ENCODE data around the gene TRIM63. TPM values are rescaled to one million over a fixed set of nuclear protein-coding genes. Genes with fewer than 3 reads are reported as not detected.

TRIM63 gene
- polyA plus RNA-seq, 2 of the 4 experiments (the other 2 are of a cell fraction) = not detected

GRCh38 chr1:26036756-26037281 is 30.6 kb downstream of the TRIM63 start:
- POLR2A ChIA-PET = no interaction called here
- no peak for TF ChIP-seq CBX2 (IDR thresholded peaks at IDR 0.05; ENCODE audit: borderline replicate concordance, low read depth)
- no peak for TF ChIP-seq ATOH8 (CRISPR knock-in tag; IDR thresholded peaks at IDR 0.05; ENCODE audit: low read depth)
- no peak for TF ChIP-seq MAX (IDR thresholded peaks at IDR 0.05)
- no peak for TF ChIP-seq PHF8 (IDR thresholded peaks at IDR 0.05; ENCODE audit: borderline replicate concordance, low read depth)
- no peak for TF ChIP-seq E2F6 (IDR thresholded peaks at IDR 0.05; ENCODE audit: borderline replicate concordance, low read depth)
- no peak for TF ChIP-seq CEBPB (IDR thresholded peaks at IDR 0.05)
- TF ChIP-seq ZC3H11A (IDR thresholded peaks at IDR 0.05) = no peak
- TF ChIP-seq KDM1A (IDR thresholded peaks at IDR 0.05; ENCODE audit: low read depth) = no peak
- no peak for TF ChIP-seq CHD4 (IDR thresholded peaks at IDR 0.05; ENCODE audit: borderline replicate concordance)
- TF ChIP-seq RARB (CRISPR knock-in tag; IDR thresholded peaks at IDR 0.05) = no peak
- no peak for TF ChIP-seq NR3C1 (IDR thresholded peaks at IDR 0.05)
- TF ChIP-seq MYC (IDR thresholded peaks at IDR 0.05; ENCODE audit: borderline replicate concordance, low read length) = no peak
- TF ChIP-seq REST (IDR thresholded peaks at IDR 0.05) = no peak
- TF ChIP-seq ESRRA (IDR thresholded peaks at IDR 0.05; ENCODE audit: borderline replicate concordance, low read length) = no peak
- TF ChIP-seq SREBF2 (IDR thresholded peaks at IDR 0.05) = no peak
- TF ChIP-seq BHLHE40 (IDR thresholded peaks at IDR 0.05; ENCODE audit: low read depth, low read length) = no peak
- no peak for TF ChIP-seq PBX3 (IDR thresholded peaks at IDR 0.05)
- Histone ChIP-seq H3K27ac (peak overlapping the region in 1 of 2 experiments; percentile 87; a peak in 4 of 6 replicates), H3K4me3 (no peak overlapping the region), H3K9me3 (no peaks in the 10 kb centered on the region), H3K4me1 (peaks cover 11% of the 10 kb centered on the region), H3K4me2 (peak overlapping the region; percentile 99)
- CTCF ChIA-PET = interaction anchor here (0.7 to 3.1 kb wide), 30 partner anchors 8 to 380 kb away, joined by 3 to 30 read pairs (median 5); partner anchors contain the start of genes C1orf232, ZNF593 and ZNF593OS
- 83% methylated on average over 6 of the region's 11 CpGs for WGBS (ENCODE audit: missing lambda C conversion rate)
- ATAC-seq (no peak), FAIRE-seq (no peak), DNase-seq (ENCODE audit: low read depth in 1 of 2, low spot score in 1 of 2) (no peak)

- DNase-seq (ENCODE audit: low read depth in 1 of 2, low spot score in 1 of 2) = peak; percentile 55 to 78
- 16% methylated on average over 24 of the region's 39 CpGs for WGBS (ENCODE audit: missing lambda C conversion rate)
- ATAC-seq = peak; percentile 75 to 93
- Histone ChIP-seq H3K9me3 (no peaks in the 10 kb centered on the region), H3K27ac (peak overlapping the region; percentile 72 to 87), H3K4me2 (peak overlapping the region; percentile 99), H3K4me3 (peak overlapping the region; percentile 70), H3K4me1 (peaks cover 11% of the 10 kb centered on the region)
- FAIRE-seq = no peak
- POLR2A ChIA-PET = no interaction called here
- CTCF ChIA-PET = interaction anchor here (0.6 to 3.1 kb wide), 40 partner anchors 9 to 381 kb away, joined by 3 to 30 read pairs (median 4); partner anchors contain the start of genes C1orf232, ZNF593 and ZNF593OS
- TF ChIP-seq CHD4 (IDR thresholded peaks at IDR 0.05; ENCODE audit: borderline replicate concordance) (no peak), BHLHE40 (IDR thresholded peaks at IDR 0.05; ENCODE audit: low read depth, low read length) (no peak), CTCF (IDR thresholded peaks at IDR 0.05) (peak; percentile 81), RAD21 (conservative IDR thresholded peaks at IDR 0.05 in 1 of 2, IDR thresholded peaks at IDR 0.05 in 1 of 2) (peak; percentile 79 to 85), NPAS2 (CRISPR knock-in tag; IDR thresholded peaks at IDR 0.05; ENCODE audit: borderline replicate concordance) (no peak), KDM5A (IDR thresholded peaks at IDR 0.05) (peak; percentile 68; the same call in 1 of the 2 replicates), MYC (IDR thresholded peaks at IDR 0.05; ENCODE audit: borderline replicate concordance, low read length) (no peak), BCL3 (IDR thresholded peaks at IDR 0.05) (no peak), RFX5 (IDR thresholded peaks at IDR 0.05) (no peak), CBX8 (IDR thresholded peaks at IDR 0.05) (no peak), KDM1A (IDR thresholded peaks at IDR 0.05; ENCODE audit: low read depth) (no peak), SMC3 (IDR thresholded peaks at IDR 0.05) (peak; percentile 56)
These were observed 31.3 kb downstream of the TRIM63 start for GRCh38 chr1:26035959-26036755.
